GM19397 (cell line): Measurements from ENCODE around the gene COBLL1.
A peak's percentile ranks its signal among the peaks of the same experiment; 100 is the strongest.

Source experiments
- ATAC-seq: cut with Tn5 transposase; IDR thresholded peaks from one replicate; pipeline ENCODE4 v1.9.1; 2021; ENCODE audit warnings: mild to moderate bottlenecking, moderate library complexity; ENCODE audit not compliant: unreplicated experiment

Gene COBLL1

DNA sequence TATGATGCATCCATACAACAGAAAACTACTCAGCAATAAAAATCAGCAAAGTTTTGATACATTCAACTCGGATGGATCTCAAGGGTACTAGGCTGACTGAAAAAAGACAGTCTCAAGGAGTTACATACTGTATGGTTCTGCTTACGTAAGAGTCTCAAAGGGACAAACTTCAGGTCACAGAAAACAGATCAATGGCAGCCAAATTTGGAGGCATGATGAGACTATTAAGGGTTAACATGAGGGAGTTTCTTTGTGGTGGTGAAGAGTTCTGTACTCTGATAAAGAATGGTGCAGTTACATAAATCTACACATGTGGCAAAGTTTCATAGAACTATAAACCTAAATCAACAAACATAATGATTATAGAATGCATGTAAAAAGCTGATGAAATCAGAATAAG, 81.4 kb downstream of the COBLL1 start:
- no peak for ATAC-seq

GRCh38 chr2:164757934-164758695, 83.5 kb downstream of the COBLL1 start:
- ATAC-seq = no peak

DNA sequence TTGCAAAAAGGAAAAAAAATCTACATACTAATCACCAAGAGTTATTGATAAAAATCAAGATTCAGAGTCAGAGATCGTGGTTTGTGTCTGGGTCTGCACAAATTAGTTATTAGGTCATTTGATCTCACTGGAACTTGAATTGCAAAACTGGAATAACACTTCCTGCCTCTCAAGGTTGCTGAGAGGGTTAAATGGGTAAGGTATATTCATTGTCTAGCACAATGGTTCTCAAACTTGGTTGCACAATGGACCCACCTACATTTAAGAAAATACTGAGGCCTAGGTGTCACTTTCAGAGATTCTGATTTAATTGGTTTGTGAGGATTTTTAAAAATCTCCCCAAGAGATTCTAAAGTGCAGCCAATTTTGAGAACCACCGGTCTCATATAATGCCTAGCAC, 84.8 kb downstream of the COBLL1 start:
- no peak for ATAC-seq

- ATAC-seq = no peak
Measured at GRCh38 chr2:164755952-164756351, 85.7 kb downstream of the COBLL1 start.

GRCh38 chr2:164754157-164755093, 87.2 kb downstream of the COBLL1 start:
- peak; percentile 64 for ATAC-seq

- ATAC-seq = no peak
Measured at GRCh38 chr2:164752956-164753355, 88.7 kb downstream of the COBLL1 start.

GRCh38 chr2:164747783-164748433, 93.7 kb downstream of the COBLL1 start:
- no peak for ATAC-seq

DNA sequence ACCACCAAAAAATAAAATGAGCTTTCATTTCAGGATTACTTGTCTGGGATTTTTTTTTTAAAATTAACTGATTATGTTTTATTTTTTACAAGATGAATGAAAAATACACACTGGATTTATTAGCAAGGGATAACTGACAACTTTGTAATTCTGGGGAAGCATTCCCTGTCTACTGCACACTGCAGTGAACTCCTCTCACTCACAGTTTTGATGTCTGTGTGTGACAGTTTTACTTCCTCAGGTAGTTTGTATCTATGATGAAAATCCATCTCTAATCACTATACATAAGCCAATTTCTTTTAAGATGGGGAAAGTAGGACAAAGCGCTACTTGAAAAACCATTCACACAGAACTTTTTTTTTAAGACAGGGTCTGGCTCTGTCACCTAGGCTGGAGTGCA, 94.5 kb downstream of the COBLL1 start:
- no peak for ATAC-seq

- ATAC-seq = no peak
Measured at GRCh38 chr2:164746713-164747112, 94.9 kb downstream of the COBLL1 start.

DNA sequence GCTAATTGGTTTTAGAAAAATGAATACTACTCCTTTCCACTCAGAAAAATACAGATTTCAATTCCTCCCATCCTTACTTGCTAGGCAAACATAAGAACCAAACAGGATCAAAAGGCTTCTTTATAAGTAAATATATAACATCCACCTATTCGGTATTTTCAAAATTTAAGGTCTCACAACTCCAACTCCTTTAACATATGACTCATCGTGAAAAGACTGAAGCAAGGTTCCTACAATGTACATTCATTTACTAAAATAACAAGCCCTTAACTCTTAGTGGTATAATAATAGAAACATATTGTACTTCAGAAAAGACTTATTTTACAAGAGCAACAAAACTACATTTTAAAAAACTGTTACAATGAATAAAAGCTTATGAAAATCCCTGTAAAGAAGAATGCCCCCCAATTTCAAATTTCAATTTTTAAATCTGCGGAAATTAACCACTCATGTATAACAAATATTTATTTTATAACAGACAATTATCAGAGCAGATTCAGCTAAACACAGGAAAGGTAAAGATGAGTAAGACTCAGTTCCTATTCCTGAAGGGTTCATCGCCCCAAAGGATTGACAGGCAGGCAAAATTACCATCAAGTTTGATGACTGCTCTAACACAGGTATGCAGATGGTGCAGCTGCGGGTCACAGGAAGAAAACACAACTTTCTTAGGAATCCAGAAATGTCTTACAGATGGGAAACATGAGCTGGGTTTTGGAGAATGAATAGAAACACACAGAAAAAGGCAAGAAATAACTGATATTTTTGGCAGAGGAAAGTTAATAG, 96.4 kb downstream of the COBLL1 start:
- no peak for ATAC-seq

GRCh38 chr2:164742738-164743317, 98.8 kb downstream of the COBLL1 start:
- no peak for ATAC-seq

- no peak for ATAC-seq
Measured at GRCh38 chr2:164739966-164740365, 101.7 kb downstream of the COBLL1 start.

DNA sequence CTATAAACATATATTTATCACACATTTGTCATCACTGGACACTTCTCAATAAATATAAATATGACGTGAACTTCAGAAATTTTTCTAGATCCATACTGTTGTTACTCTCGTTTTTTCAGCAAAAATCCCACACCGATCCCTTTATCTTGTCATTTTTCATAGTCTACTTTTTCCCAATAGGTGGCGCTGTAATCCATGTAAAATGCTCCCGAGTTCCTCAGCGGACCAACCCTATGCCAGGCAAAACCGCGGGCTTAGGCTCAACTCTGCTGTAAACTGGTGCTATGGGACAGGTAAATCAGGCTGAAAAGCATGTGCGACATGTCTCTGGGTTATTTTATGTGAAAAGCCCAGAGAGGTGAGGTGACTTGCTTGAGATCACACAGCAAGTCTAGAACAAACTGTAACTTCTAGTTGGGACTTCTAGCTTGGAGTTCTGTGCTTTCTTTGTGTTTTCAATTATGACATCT, 104.0 kb downstream of the COBLL1 start:
- no peak for ATAC-seq

DNA sequence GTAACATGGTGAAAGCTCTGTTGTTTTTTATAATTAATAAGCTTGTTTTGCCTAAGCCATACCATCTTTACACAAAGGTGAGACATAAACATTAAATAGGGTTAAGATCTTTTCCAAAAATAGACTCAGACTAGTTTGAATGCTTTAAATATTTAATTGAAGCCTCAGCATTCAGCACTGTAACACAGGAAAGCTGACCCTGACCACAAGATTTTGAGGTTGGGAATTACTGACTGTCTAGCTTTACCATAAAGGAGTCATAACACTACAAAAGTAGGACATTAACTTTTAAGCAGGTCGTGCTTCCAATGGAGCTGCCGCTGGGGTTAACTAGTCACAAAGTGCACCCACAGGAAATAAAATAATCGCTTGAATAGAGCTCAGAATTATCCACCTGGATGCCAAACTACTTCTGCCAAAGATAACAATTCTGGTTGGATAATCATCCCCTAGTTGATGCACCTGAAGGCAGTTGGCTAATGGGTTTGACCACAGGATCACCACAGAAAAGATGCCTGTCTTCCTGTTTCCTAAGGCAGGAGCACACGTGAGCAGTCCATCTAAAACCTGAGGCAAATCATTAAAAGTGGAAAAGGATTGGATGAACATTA, 106.2 kb downstream of the COBLL1 start:
- no peak for ATAC-seq

- no peak for ATAC-seq
Measured at GRCh38 chr2:164734196-164734595, 107.4 kb downstream of the COBLL1 start.

DNA sequence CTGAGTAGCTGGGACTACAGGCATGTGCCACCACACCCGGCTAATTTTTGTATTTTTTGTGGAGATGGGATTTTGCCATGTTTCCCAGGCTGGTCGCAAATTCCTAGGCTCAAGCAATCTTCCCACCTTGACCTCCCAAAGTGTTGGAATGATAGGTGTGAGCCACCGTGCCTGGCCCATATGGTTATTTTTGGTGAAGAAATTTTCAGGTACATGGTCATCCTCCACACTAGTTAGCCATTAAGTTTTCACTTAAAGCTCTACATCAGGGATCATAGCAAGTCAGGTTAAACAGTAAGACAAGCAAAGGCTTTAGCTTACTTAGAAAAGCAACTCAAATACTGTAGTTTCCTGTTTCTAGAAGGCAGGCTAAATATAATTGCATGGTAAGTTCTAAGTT, 116.1 kb downstream of the COBLL1 start:
- ATAC-seq = no peak

- no peak for ATAC-seq
Measured at GRCh38 chr2:164722616-164723338, 118.8 kb downstream of the COBLL1 start.

GRCh38 chr2:164721430-164721829, 120.2 kb downstream of the COBLL1 start:
- ATAC-seq = no peak
